HCT116 (cell line): ENCODE results near the gene ARHGEF6.

Experiments used
- ATF3 ChIP-seq: IDR thresholded peaks from 2 replicates; pipeline ENCODE4 v1.6.1; 2012
- CTCF ChIP-seq, 3 experiments: fragments of 200-600 bp in 1 of 3; sonication (generic) in 1 of 3; IDR thresholded peaks in 2 of 3; conservative IDR thresholded peaks in 1 of 3; 2 replicates each; pipeline ENCODE4 v1.5.1; 2012 to 2017; ENCODE audit warnings: low read depth in 2 of 3, low read length in 2 of 3, antibody characterized with exemption in 1 of 3, borderline replicate concordance in 1 of 3, control low read depth in 1 of 3, mild to moderate bottlenecking in 1 of 3, mixed read lengths in 1 of 3, mixed run types in 1 of 3, moderate library complexity in 1 of 3; ENCODE audit not compliant: insufficient read depth in 1 of 3
- ELF1 ChIP-seq: IDR thresholded peaks from 2 replicates; pipeline ENCODE4 v1.6.1; 2012; ENCODE audit warnings: low read depth, borderline replicate concordance
- EZH2phosphoT487 ChIP-seq: fragments of 200-600 bp; IDR thresholded peaks from 2 replicates; pipeline ENCODE4 v1.6.1; 2018; ENCODE audit warnings: antibody characterized with exemption, borderline replicate concordance
- POLR2A ChIP-seq: IDR thresholded peaks from 2 replicates; pipeline ENCODE4 v1.7.0; 2011; ENCODE audit warnings: borderline replicate concordance; ENCODE audit not compliant: insufficient read depth, insufficient read length; ENCODE audit errors: extremely low read depth
- POLR2AphosphoS5 ChIP-seq: IDR thresholded peaks from 2 replicates; pipeline ENCODE4 v1.6.1; 2011; ENCODE audit warnings: mild to moderate bottlenecking, low read depth, low read length, moderate library complexity
- SIN3A ChIP-seq: IDR thresholded peaks from 2 replicates; pipeline ENCODE4 v1.6.1; 2012; ENCODE audit warnings: low read depth
- TCF7L2 ChIP-seq: IDR thresholded peaks from 2 replicates; pipeline ENCODE4 v1.7.0; 2011; ENCODE audit warnings: borderline replicate concordance, inconsistent platforms; ENCODE audit not compliant: insufficient read depth, insufficient read length; ENCODE audit errors: extremely low read depth
- YY1 ChIP-seq: IDR thresholded peaks from 2 replicates; pipeline ENCODE4 v1.6.1; 2011; ENCODE audit warnings: low read length, low read depth, moderate library complexity, mild to moderate bottlenecking; ENCODE audit not compliant: insufficient replicate concordance; ENCODE audit errors: extremely low read depth

GRCh38 chrX:136731798-136732197 lies 48.9 kb downstream of the ARHGEF6 start:
- TF ChIP-seq CTCF (IDR thresholded peaks at IDR 0.05 in 2 of 3, conservative IDR thresholded peaks at IDR 0.05 in 1 of 3; ENCODE audit: borderline replicate concordance in 1 of 3, insufficient read depth in 1 of 3, low read depth in 2 of 3, low read length in 2 of 3) (no peak), ELF1 (no peak), SIN3A (no peak), TCF7L2 (no peak), POLR2A (no peak), EZH2phosphoT487 (no peak), POLR2AphosphoS5 (no peak), ATF3 (no peak), YY1 (no peak)
